ENCODE data around the gene UGDH.

UGDH gene

DNA sequence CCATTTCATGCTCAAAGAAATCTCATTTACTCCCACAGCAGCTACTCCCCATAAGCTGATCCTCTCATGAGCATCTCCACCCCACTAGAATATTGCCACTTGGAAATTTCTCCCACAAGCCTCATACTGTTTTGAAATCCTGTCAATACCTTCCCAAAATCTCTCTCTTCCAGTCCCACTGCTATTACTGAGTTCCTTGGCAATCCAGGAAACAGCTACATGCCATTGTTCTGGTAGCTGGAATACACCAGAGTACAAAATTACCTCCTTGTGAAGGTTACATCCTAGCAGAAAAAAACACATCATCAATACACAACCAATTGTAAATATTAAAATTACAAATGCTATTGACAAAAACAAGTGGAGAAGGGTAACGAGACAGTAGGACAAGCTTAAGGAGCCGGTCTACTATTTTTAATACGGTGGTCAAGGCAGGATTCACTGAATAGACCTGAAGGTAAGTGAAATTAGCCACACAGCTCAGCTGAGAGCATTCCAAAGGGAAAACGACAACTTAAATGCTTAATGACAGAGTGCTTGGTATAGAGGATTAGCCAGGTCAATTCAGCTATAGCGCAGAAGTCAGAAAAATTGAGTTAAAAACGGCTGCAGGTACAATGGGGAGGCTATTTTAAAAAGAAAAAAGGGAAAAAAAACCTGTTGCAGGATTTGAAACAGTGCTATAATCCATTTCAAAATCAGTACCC is 74.9 kb downstream of the UGDH start:
- no peak for DNase-seq

DNA sequence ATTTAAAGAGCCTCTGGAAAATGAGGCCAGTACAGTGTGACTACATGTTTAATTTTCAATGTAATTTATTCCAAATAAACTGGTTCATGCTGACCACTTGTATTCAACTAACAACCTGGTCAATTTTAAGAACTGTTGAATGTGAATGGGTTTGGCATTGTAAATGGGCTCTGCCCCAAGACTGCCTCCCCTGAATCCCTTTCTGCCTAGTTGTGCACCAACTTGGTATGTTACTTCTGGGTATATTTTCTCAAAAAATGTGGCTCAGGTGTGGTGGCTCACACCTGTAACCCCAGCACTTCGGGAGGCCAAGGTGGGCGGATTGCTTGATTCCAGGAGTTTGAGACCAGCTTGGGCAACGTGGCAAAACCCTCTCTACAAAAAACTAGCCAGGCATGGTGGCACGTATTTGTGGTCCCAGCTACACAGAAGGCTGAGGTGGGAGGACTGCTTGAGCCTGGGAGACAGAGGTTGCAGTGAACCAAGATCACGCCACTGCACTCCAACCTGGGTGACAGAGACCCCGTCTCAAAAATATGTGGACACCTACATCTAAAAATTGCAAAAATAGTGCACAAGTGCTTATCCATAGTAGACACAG is 75.7 kb downstream of the UGDH start:
- no peak for DNase-seq

DNA sequence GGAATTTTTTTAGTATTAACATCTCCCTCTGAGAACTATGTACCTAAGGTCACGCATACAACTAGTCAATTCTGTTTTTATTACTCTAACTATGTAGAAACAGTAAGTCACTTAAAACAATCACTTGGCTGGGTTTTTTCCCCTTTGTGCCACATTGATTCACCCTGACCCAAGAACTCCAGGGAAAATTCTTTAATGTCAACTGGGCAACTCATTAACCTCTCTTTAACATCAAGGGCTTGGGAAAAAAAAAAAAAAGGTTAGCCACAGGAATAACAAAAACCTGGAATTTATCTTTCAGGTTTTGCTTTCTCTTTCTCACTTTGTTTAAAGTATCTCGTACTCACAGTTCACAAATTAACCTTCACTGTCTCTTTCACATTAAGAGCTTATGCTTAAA is 76.6 kb downstream of the UGDH start:
- no peak for DNase-seq
